ENCODE measurements around the gene MTMR8.
"Not testable (repeated sequence)": the region's sequence is repeated elsewhere in the genome, so short reads cannot be mapped to it uniquely, and the experiment has no call there.

Gene MTMR8

GRCh38 chrX:64394874-64395567, at the start of gene MTMR8:
Gene MTMR8 (minus strand): TSS chrX:64395452. CDS start chrX:64395363, 89 bp downstream.
- no peaks in the 10 kb centered on the region for H3K9me3 ChIP-seq (ENCODE audit: low read length)
- H3K4me3 ChIP-seq (ENCODE audit: low read depth in 1 of 2, low read length in 2 of 2): peak within 1 kb of the TSS; percentile 31 to 63
- no peaks in the 10 kb centered on the region for H3K36me3 ChIP-seq (ENCODE audit: insufficient read depth, low read length)
- H3K27me3 ChIP-seq (ENCODE audit: control insufficient read depth in 1 of 2, insufficient read depth in 2 of 2, low read length in 2 of 2): no peaks in the 10 kb centered on the region
- H3K9ac ChIP-seq (ENCODE audit: low read length): no peak within 1 kb of the TSS
- H3K4me1 ChIP-seq (ENCODE audit: insufficient read depth, low read length): no peaks in the 10 kb centered on the region
- no peak within 1 kb of the TSS for H3K27ac ChIP-seq (ENCODE audit: low read depth, low read length)

- Histone ChIP-seq H3K27ac (ENCODE audit: low read depth, low read length) (no peak overlapping the region), H3K9me3 (ENCODE audit: low read length) (no peaks in the 10 kb centered on the region), H3K4me1 (ENCODE audit: insufficient read depth, low read length) (no peaks in the 10 kb centered on the region), H3K36me3 (ENCODE audit: insufficient read depth, low read length) (no peaks in the 10 kb centered on the region), H3K4me3 (ENCODE audit: low read depth in 1 of 2, low read length in 2 of 2) (no peak overlapping the region), H3K27me3 (ENCODE audit: control insufficient read depth in 1 of 2, insufficient read depth in 2 of 2, low read length in 2 of 2) (no peaks in the 10 kb centered on the region), H3K9ac (ENCODE audit: low read length) (no peak overlapping the region)
Measured at GRCh38 chrX:64439551-64439950, 44.3 kb upstream of the MTMR8 start.

- Histone ChIP-seq H3K9ac (ENCODE audit: low read length) (no peak overlapping the region), H3K9me3 (ENCODE audit: low read length) (no peaks in the 10 kb centered on the region), H3K27ac (ENCODE audit: low read depth, low read length) (no peak overlapping the region), H3K27me3 (ENCODE audit: control insufficient read depth in 1 of 2, insufficient read depth in 2 of 2, low read length in 2 of 2) (no peaks in the 10 kb centered on the region), H3K4me3 (ENCODE audit: low read depth in 1 of 2, low read length in 2 of 2) (no peak overlapping the region), H3K4me1 (ENCODE audit: insufficient read depth, low read length) (no peaks in the 10 kb centered on the region), H3K36me3 (ENCODE audit: insufficient read depth, low read length) (no peaks in the 10 kb centered on the region)
Measured at GRCh38 chrX:64437665-64438064, 42.4 kb upstream of the MTMR8 start.

GRCh38 chrX:64437218-64437617, 42.0 kb upstream of the MTMR8 start:
- H3K27ac ChIP-seq (ENCODE audit: low read depth, low read length): no peak overlapping the region
- H3K4me1 ChIP-seq (ENCODE audit: insufficient read depth, low read length): no peaks in the 10 kb centered on the region
- no peaks in the 10 kb centered on the region for H3K27me3 ChIP-seq (ENCODE audit: control insufficient read depth in 1 of 2, insufficient read depth in 2 of 2, low read length in 2 of 2)
- H3K4me3 ChIP-seq (ENCODE audit: low read depth in 1 of 2, low read length in 2 of 2): no peak overlapping the region
- H3K9ac ChIP-seq (ENCODE audit: low read length): no peak overlapping the region
- no peaks in the 10 kb centered on the region for H3K36me3 ChIP-seq (ENCODE audit: insufficient read depth, low read length)
- no peaks in the 10 kb centered on the region for H3K9me3 ChIP-seq (ENCODE audit: low read length)

GRCh38 chrX:64428371-64428770, 33.1 kb upstream of the MTMR8 start:
- no peak overlapping the region for H3K4me3 ChIP-seq (ENCODE audit: low read depth in 1 of 2, low read length in 2 of 2)

GRCh38 chrX:64427787-64428186, 32.5 kb upstream of the MTMR8 start:
- Histone ChIP-seq H3K36me3 (ENCODE audit: insufficient read depth, low read length) (no peaks in the 10 kb centered on the region), H3K27me3 (ENCODE audit: control insufficient read depth in 1 of 2, insufficient read depth in 2 of 2, low read length in 2 of 2) (no peaks in the 10 kb centered on the region), H3K4me1 (ENCODE audit: insufficient read depth, low read length) (no peaks in the 10 kb centered on the region), H3K4me3 (ENCODE audit: low read depth in 1 of 2, low read length in 2 of 2) (no peak overlapping the region), H3K27ac (ENCODE audit: low read depth, low read length) (no peak overlapping the region), H3K9ac (ENCODE audit: low read length) (no peak overlapping the region), H3K9me3 (ENCODE audit: low read length) (no peaks in the 10 kb centered on the region)

More at GRCh38 chrX:64428371-64428770, 33.1 kb upstream of the MTMR8 start:
- H3K9ac ChIP-seq (ENCODE audit: low read length): no peak overlapping the region
- no peaks in the 10 kb centered on the region for H3K27me3 ChIP-seq (ENCODE audit: control insufficient read depth in 1 of 2, insufficient read depth in 2 of 2, low read length in 2 of 2)
- no peaks in the 10 kb centered on the region for H3K9me3 ChIP-seq (ENCODE audit: low read length)
- no peaks in the 10 kb centered on the region for H3K4me1 ChIP-seq (ENCODE audit: insufficient read depth, low read length)
- no peaks in the 10 kb centered on the region for H3K36me3 ChIP-seq (ENCODE audit: insufficient read depth, low read length)
- no peak overlapping the region for H3K27ac ChIP-seq (ENCODE audit: low read depth, low read length)

GRCh38 chrX:64427281-64427680, 32.0 kb upstream of the MTMR8 start:
- Histone ChIP-seq H3K4me1 (ENCODE audit: insufficient read depth, low read length) (no peaks in the 10 kb centered on the region), H3K27me3 (ENCODE audit: control insufficient read depth in 1 of 2, insufficient read depth in 2 of 2, low read length in 2 of 2) (no peaks in the 10 kb centered on the region), H3K27ac (ENCODE audit: low read depth, low read length) (no peak overlapping the region), H3K36me3 (ENCODE audit: insufficient read depth, low read length) (no peaks in the 10 kb centered on the region), H3K9me3 (ENCODE audit: low read length) (no peaks in the 10 kb centered on the region), H3K9ac (ENCODE audit: low read length) (no peak overlapping the region), H3K4me3 (ENCODE audit: low read depth in 1 of 2, low read length in 2 of 2) (no peak overlapping the region)

- not testable (repeated sequence) for H3K4me3 ChIP-seq (ENCODE audit: low read depth in 1 of 2, low read length in 2 of 2); H3K36me3 ChIP-seq (ENCODE audit: insufficient read depth, low read length); H3K27me3 ChIP-seq (ENCODE audit: control insufficient read depth in 1 of 2, insufficient read depth in 2 of 2, low read length in 2 of 2); H3K9me3 ChIP-seq (ENCODE audit: low read length); H3K27ac ChIP-seq (ENCODE audit: low read depth, low read length); H3K9ac ChIP-seq (ENCODE audit: low read length); H3K4me1 ChIP-seq (ENCODE audit: insufficient read depth, low read length)
Measured at GRCh38 chrX:64409730-64410129, 14.5 kb upstream of the MTMR8 start.

GRCh38 chrX:64398088-64398487, 2.8 kb upstream of the MTMR8 start:
- H3K4me1 ChIP-seq (ENCODE audit: insufficient read depth, low read length): no peaks in the 10 kb centered on the region
- H3K4me3 ChIP-seq (ENCODE audit: low read depth in 1 of 2, low read length in 2 of 2): no peak overlapping the region
- H3K27ac ChIP-seq (ENCODE audit: low read depth, low read length): no peak overlapping the region
- no peaks in the 10 kb centered on the region for H3K9me3 ChIP-seq (ENCODE audit: low read length)
- H3K36me3 ChIP-seq (ENCODE audit: insufficient read depth, low read length): no peaks in the 10 kb centered on the region
- H3K27me3 ChIP-seq (ENCODE audit: control insufficient read depth in 1 of 2, insufficient read depth in 2 of 2, low read length in 2 of 2): no peaks in the 10 kb centered on the region
- no peak overlapping the region for H3K9ac ChIP-seq (ENCODE audit: low read length)

- no peak overlapping the region for H3K9ac ChIP-seq (ENCODE audit: low read length)
- H3K27ac ChIP-seq (ENCODE audit: low read depth, low read length): no peak overlapping the region
- no peaks in the 10 kb centered on the region for H3K4me1 ChIP-seq (ENCODE audit: insufficient read depth, low read length)
- no peaks in the 10 kb centered on the region for H3K36me3 ChIP-seq (ENCODE audit: insufficient read depth, low read length)
- no peaks in the 10 kb centered on the region for H3K27me3 ChIP-seq (ENCODE audit: control insufficient read depth in 1 of 2, insufficient read depth in 2 of 2, low read length in 2 of 2)
- no peaks in the 10 kb centered on the region for H3K9me3 ChIP-seq (ENCODE audit: low read length)
- peak overlapping the region; percentile 31 to 63 for H3K4me3 ChIP-seq (ENCODE audit: low read depth in 1 of 2, low read length in 2 of 2)
Measured at GRCh38 chrX:64395568-64395929, 297 bp upstream of the MTMR8 start.

- Histone ChIP-seq H3K9me3 (ENCODE audit: low read length) (no peaks in the 10 kb centered on the region), H3K9ac (ENCODE audit: low read length) (no peak overlapping the region), H3K27ac (ENCODE audit: low read depth, low read length) (no peak overlapping the region), H3K4me1 (ENCODE audit: insufficient read depth, low read length) (no peaks in the 10 kb centered on the region), H3K4me3 (ENCODE audit: low read depth in 1 of 2, low read length in 2 of 2) (peak overlapping the region in 1 of 2 donors; percentile 63), H3K27me3 (ENCODE audit: control insufficient read depth in 1 of 2, insufficient read depth in 2 of 2, low read length in 2 of 2) (no peaks in the 10 kb centered on the region), H3K36me3 (ENCODE audit: insufficient read depth, low read length) (no peaks in the 10 kb centered on the region)
Measured at GRCh38 chrX:64394059-64394873, 986 bp downstream of the MTMR8 start.

GRCh38 chrX:64389489-64389888, 5.8 kb downstream of the MTMR8 start:
- no peak overlapping the region for H3K9ac ChIP-seq (ENCODE audit: low read length)
- no peak overlapping the region for H3K27ac ChIP-seq (ENCODE audit: low read depth, low read length)
- H3K4me1 ChIP-seq (ENCODE audit: insufficient read depth, low read length): no peaks in the 10 kb centered on the region
- peaks cover 11% of the 10 kb centered on the region for H3K9me3 ChIP-seq (ENCODE audit: low read length)
- no peaks in the 10 kb centered on the region for H3K36me3 ChIP-seq (ENCODE audit: insufficient read depth, low read length)
- H3K4me3 ChIP-seq (ENCODE audit: low read depth in 1 of 2, low read length in 2 of 2): no peak overlapping the region
- no peaks in the 10 kb centered on the region for H3K27me3 ChIP-seq (ENCODE audit: control insufficient read depth in 1 of 2, insufficient read depth in 2 of 2, low read length in 2 of 2)

All from muscle layer of colon (tissue), 2 donors.